Measurements from ENCODE around the gene A2ML1. TPM values are rescaled to one million over a fixed set of nuclear protein-coding genes. Genes with fewer than 3 reads are reported as not detected.
"Not testable (repeated sequence)": the region's sequence is repeated elsewhere in the genome, so short reads cannot be mapped to it uniquely, and the experiment has no call there.

A2ML1 gene
- total and polyA plus RNA-seq, 2 donors (not counting 3 experiments of a cell fraction or from before 2014, with no cell fraction given), result not detected

DNA sequence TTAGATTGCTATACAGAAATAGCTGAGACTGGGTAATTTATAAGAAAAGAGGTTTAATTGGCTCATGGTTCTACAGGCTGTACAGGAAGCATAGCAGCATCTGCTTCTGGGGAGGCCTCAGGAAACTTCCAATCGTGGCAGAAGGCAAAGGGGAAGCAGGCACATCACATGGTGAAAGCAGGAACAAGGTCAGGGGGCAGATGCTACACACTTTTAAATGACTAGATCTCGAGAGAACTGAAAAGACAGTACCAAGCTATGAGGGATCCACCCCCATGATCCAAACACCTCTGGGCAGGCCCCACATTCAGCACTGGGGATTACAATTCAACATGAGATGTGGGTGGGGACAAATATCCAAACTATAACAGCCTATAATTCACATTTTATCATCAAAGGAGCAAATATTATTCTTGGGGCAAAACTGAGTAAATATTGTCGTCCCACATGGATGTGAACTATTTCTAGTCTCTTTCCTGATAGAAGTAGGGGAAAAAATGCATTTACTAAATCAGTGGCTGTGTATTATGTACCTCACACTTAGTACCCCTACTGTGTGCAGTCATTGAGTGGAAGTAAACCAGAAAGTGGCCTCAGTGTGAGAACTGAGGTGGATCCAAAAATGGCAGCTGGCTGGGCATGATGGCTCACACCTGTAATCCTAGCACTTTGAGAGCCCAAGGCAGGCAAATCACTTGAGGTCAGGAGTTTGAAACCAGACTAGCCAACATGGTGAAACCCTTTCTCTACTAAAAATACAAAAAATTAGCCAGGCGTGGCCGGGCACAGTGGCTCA, 25.4 kb upstream of the A2ML1 start:
- no peak overlapping the region for H3K27ac ChIP-seq (ENCODE audit: insufficient read depth, low read depth, low read length)
- intact Hi-C loops (cut with micrococcal nuclease) (no loop called here), dilution Hi-C loops (cut with MboI; ENCODE audit: extremely low pct_ligation_motif_present, low sequenced_read_pairs) (no loop called here)
- H3K9ac ChIP-seq (replicated peaks; ENCODE audit: extremely low read depth, insufficient read depth, low read length), result no peak overlapping the region
- DNase-seq (ENCODE audit: low read depth, low spot score) (no peak), FAIRE-seq (no peak)
- H3K27me3 ChIP-seq (ENCODE audit: control insufficient read depth in 2 of 2, insufficient read depth in 2 of 2, low read length in 2 of 2), result no peaks in the 10 kb centered on the region
- no peak overlapping the region for H3K4me2 ChIP-seq (ENCODE audit: insufficient read depth, low read length)
- H3K9me1 ChIP-seq (replicated peaks; ENCODE audit: control insufficient read depth, extremely low read depth, insufficient read depth, low read length), result no peaks in the 10 kb centered on the region
- no peaks in the 10 kb centered on the region for H3K79me2 ChIP-seq (ENCODE audit: control insufficient read depth, insufficient read depth, low read length)
- no peak overlapping the region for H3K4me3 ChIP-seq (replicated peaks in 1 of 3; ENCODE audit: insufficient read depth in 1 of 3, low read depth in 1 of 3, low read length in 3 of 3)
- BruUV-seq (replicated peaks), result no TSS peak
- H3K9me3 ChIP-seq (replicated peaks; ENCODE audit: control insufficient read depth, insufficient read depth, low read length), result no peaks in the 10 kb centered on the region
- H3K36me3 ChIP-seq (ENCODE audit: control insufficient read depth in 2 of 2, extremely low read depth in 1 of 2, insufficient read depth in 2 of 2, low read length in 2 of 2), result no peaks in the 10 kb centered on the region
- POLR2A ChIA-PET, result interaction anchor here (0.6 kb wide), 1 partner anchor 920 kb away, joined by 3 read pairs; no protein-coding TSS in a partner anchor
- no peaks in the 10 kb centered on the region for H4K20me1 ChIP-seq (replicated peaks; ENCODE audit: control insufficient read depth, extremely low read depth, insufficient read depth, low read length)
- CTCF ChIA-PET, result interaction anchor here (0.6 kb wide), 1 partner anchor 253 kb away, joined by 3 read pairs; no protein-coding TSS in a partner anchor
- H2AFZ ChIP-seq (ENCODE audit: low read depth, low read length), result no peak overlapping the region
- H3K4me1 ChIP-seq (ENCODE audit: control insufficient read depth, extremely low read depth, insufficient read depth, low read length), result no peaks in the 10 kb centered on the region
- TF ChIP-seq FOS (IDR thresholded peaks at IDR 0.05; ENCODE audit: borderline replicate concordance, insufficient read depth, low read length), result no peak
- no peak for TF ChIP-seq JUN (IDR thresholded peaks at IDR 0.05; ENCODE audit: borderline replicate concordance, insufficient read depth, insufficient read length, low read depth)
- TF ChIP-seq, protein P1, sequence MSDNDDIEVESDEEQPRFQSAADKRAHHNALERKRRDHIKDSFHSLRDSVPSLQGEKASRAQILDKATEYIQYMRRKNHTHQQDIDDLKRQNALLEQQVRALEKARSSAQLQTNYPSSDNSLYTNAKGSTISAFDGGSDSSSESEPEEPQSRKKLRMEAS (IDR thresholded peaks at IDR 0.05; ENCODE audit: insufficient read depth, insufficient read length), result no peak
- TF ChIP-seq EZH2 (IDR thresholded peaks at IDR 0.05; ENCODE audit: borderline replicate concordance, low read depth, low read length, severe bottlenecking), result no peak
- TF ChIP-seq POLR2AphosphoS5 (IDR thresholded peaks at IDR 0.05; ENCODE audit: insufficient read depth, low read depth, low read length), result no peak
- no peak for TF ChIP-seq MYC (IDR thresholded peaks at IDR 0.05; ENCODE audit: low read depth, low read length)
- no peak for TF ChIP-seq POLR2A (IDR thresholded peaks at IDR 0.05; ENCODE audit: low read depth, low read length)
- TF ChIP-seq GATA2 (IDR thresholded peaks at IDR 0.05; ENCODE audit: insufficient read depth, insufficient read length, low read depth, low read length), result no peak
- TF ChIP-seq, protein P2, sequence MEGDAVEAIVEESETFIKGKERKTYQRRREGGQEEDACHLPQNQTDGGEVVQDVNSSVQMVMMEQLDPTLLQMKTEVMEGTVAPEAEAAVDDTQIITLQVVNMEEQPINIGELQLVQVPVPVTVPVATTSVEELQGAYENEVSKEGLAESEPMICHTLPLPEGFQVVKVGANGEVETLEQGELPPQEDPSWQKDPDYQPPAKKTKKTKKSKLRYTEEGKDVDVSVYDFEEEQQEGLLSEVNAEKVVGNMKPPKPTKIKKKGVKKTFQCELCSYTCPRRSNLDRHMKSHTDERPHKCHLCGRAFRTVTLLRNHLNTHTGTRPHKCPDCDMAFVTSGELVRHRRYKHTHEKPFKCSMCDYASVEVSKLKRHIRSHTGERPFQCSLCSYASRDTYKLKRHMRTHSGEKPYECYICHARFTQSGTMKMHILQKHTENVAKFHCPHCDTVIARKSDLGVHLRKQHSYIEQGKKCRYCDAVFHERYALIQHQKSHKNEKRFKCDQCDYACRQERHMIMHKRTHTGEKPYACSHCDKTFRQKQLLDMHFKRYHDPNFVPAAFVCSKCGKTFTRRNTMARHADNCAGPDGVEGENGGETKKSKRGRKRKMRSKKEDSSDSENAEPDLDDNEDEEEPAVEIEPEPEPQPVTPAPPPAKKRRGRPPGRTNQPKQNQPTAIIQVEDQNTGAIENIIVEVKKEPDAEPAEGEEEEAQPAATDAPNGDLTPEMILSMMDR (IDR thresholded peaks at IDR 0.05; ENCODE audit: extremely low read depth in 1 of 2, insufficient read depth in 1 of 2, low read depth in 1 of 2, low read length in 2 of 2), result no peak

DNA sequence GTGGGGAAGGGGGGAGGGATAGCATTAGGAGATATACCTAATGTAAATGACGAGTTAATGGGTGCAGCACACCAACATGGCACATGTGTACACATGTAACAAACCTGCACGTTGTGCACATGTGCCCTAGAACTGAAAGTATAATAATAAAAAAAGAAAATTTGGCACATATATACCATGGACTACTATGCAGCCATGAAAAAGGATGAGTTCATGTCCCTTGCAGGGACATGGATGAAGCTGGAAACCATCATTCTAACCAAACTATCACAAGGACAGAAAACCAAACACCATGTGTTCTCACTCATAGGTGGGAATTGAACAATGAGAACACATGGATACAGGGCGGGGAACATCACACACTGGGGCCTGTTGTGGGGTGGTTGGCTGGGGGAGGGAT, 21.2 kb upstream of the A2ML1 start:
- H4K20me1 ChIP-seq (replicated peaks; ENCODE audit: control insufficient read depth, extremely low read depth, insufficient read depth, low read length); H3K9ac ChIP-seq (replicated peaks; ENCODE audit: extremely low read depth, insufficient read depth, low read length); BruUV-seq (replicated peaks); dilution Hi-C loops (cut with MboI; ENCODE audit: extremely low pct_ligation_motif_present, low sequenced_read_pairs); H3K79me2 ChIP-seq (ENCODE audit: control insufficient read depth, insufficient read depth, low read length); FAIRE-seq; H3K36me3 ChIP-seq (ENCODE audit: control insufficient read depth in 2 of 2, extremely low read depth in 1 of 2, insufficient read depth in 2 of 2, low read length in 2 of 2); H3K27me3 ChIP-seq (ENCODE audit: control insufficient read depth in 2 of 2, insufficient read depth in 2 of 2, low read length in 2 of 2); intact Hi-C loops (cut with micrococcal nuclease); H2AFZ ChIP-seq (ENCODE audit: low read depth, low read length); H3K27ac ChIP-seq (ENCODE audit: insufficient read depth, low read depth, low read length); H3K9me3 ChIP-seq (replicated peaks; ENCODE audit: control insufficient read depth, insufficient read depth, low read length); H3K4me1 ChIP-seq (ENCODE audit: control insufficient read depth, extremely low read depth, insufficient read depth, low read length); H3K4me3 ChIP-seq (replicated peaks in 1 of 3; ENCODE audit: insufficient read depth in 1 of 3, low read depth in 1 of 3, low read length in 3 of 3); POLR2A ChIA-PET; CTCF ChIA-PET; DNase-seq (ENCODE audit: low read depth, low spot score); H3K9me1 ChIP-seq (replicated peaks; ENCODE audit: control insufficient read depth, extremely low read depth, insufficient read depth, low read length); H3K4me2 ChIP-seq (ENCODE audit: insufficient read depth, low read length): not testable (repeated sequence)

Data from endothelial cell of umbilical vein (primary cell).